ENCODE data around the gene L3MBTL1. TPM values are rescaled to one million over a fixed set of nuclear protein-coding genes. Genes with fewer than 3 reads are reported as not detected.

L3MBTL1 gene
- total RNA-seq, 1 experiment from 2014 or later: 21.6 TPM

GRCh38 chr20:43533060-43533459 lies 25.6 kb downstream of the L3MBTL1 start:
- POLR2A ChIA-PET: no interaction called here
- no peak overlapping the region for H3K27ac ChIP-seq (ENCODE audit: low read depth, low read length)
- no peak for DNase-seq (ENCODE audit: low read depth, low spot score)
- H3K9me2 ChIP-seq (ENCODE audit: insufficient read depth): no peaks in the 10 kb centered on the region
- RAD21 ChIA-PET (ENCODE audit: low non-redundant PET in 1 of 2, low total read pairs in 2 of 2, uncharacterized antibody in 2 of 2, unreplicated experiment in 2 of 2): no interaction called here
- no peaks in the 10 kb centered on the region for H3K4me1 ChIP-seq (ENCODE audit: control insufficient read depth in 1 of 2, insufficient read depth in 2 of 2, low read length in 2 of 2)
- H3K4me3 ChIP-seq (replicated peaks in 1 of 2; ENCODE audit: low read depth in 1 of 2, low read length in 2 of 2): no peak overlapping the region
- CTCF ChIA-PET: no interaction called here
- intact Hi-C loops (cut with micrococcal nuclease): loop anchor here (10.0 kb wide), 1 partner anchor 662 kb away; no protein-coding TSS in a partner anchor
- no TSS peak for BruUV-seq (replicated peaks)
- no peaks in the 10 kb centered on the region for H4K20me1 ChIP-seq (ENCODE audit: insufficient read depth)
- H3K9me3 ChIP-seq (ENCODE audit: control insufficient read depth in 1 of 2, insufficient read depth in 1 of 2, low read depth in 1 of 2, low read length in 2 of 2): no peaks in the 10 kb centered on the region
- H2AFZ ChIP-seq (ENCODE audit: low read depth, low read length, poor library complexity, severe bottlenecking): no peak overlapping the region
- no peak overlapping the region for H3K4me2 ChIP-seq (ENCODE audit: low read length)
- no peak overlapping the region for H3K9ac ChIP-seq (ENCODE audit: low read length)
- no peak for ATAC-seq
- H3K36me3 ChIP-seq (ENCODE audit: control insufficient read depth in 1 of 2, insufficient read depth in 2 of 2, low read length in 2 of 2): peaks cover 0 to 4% of the 10 kb centered on the region in 2 experiments; a peak in 1 of 4 replicates
- TF ChIP-seq POLR2AphosphoS5 (IDR thresholded peaks at IDR 0.05; ENCODE audit: low read depth, low read length): no peak
- no peak for TF ChIP-seq SP1 (IDR thresholded peaks at IDR 0.05; ENCODE audit: low read depth)
- no peak for TF ChIP-seq CBX3 (IDR thresholded peaks at IDR 0.05; ENCODE audit: low read depth)
- TF ChIP-seq ATF3 (IDR thresholded peaks at IDR 0.05): no peak
- TF ChIP-seq REST (IDR thresholded peaks at IDR 0.05; ENCODE audit: low read depth): no peak
- no peak for TF ChIP-seq TCF7L2 (IDR thresholded peaks at IDR 0.05; ENCODE audit: borderline replicate concordance, extremely low read depth, insufficient read depth, insufficient read length)
- no peak for TF ChIP-seq ELF1 (IDR thresholded peaks at IDR 0.05; ENCODE audit: borderline replicate concordance, low read depth)
- no peak for TF ChIP-seq MAX (IDR thresholded peaks at IDR 0.05)
- no peak for TF ChIP-seq POLR2A (IDR thresholded peaks at IDR 0.05; ENCODE audit: borderline replicate concordance, extremely low read depth, insufficient read depth, insufficient read length)
- no peak for TF ChIP-seq CTCF (IDR thresholded peaks at IDR 0.05 in 2 of 3, conservative IDR thresholded peaks at IDR 0.05 in 1 of 3; ENCODE audit: borderline replicate concordance in 1 of 3, insufficient read depth in 1 of 3, low read depth in 2 of 3, low read length in 2 of 3)
- H3K79me2 ChIP-seq (ENCODE audit: insufficient read depth, low read length): no peaks in the 10 kb centered on the region
- no peaks in the 10 kb centered on the region for H3K27me3 ChIP-seq (ENCODE audit: insufficient read depth, low read length)

Measured in HCT116 (cell line).